GM23338 (cell line): ENCODE results near the gene CHST6. TPM values are rescaled to one million over a fixed set of nuclear protein-coding genes. Genes with fewer than 3 reads are reported as not detected.

Source experiments
- ATAC-seq: fragments of 200-7000 bp; cut with Tn5 transposase; 3 replicates; pipeline ENCODE4 v1.9.1; 2020
- DNase-seq: peaks from one replicate; pipeline ENCODE4 v3.0.0-alpha.2; 2015; ENCODE audit warnings: low spot score
- H2AFZ ChIP-seq: fragments of 200-600 bp; sonication (generic); 2 replicates; pipeline ENCODE4 v1.8.0; 2016; ENCODE audit warnings: antibody characterized with exemption, mild to moderate bottlenecking, moderate library complexity
- H3F3A ChIP-seq: fragments of 200-600 bp; sonication (generic); replicated peaks from 2 replicates; pipeline ENCODE4 v1.8.0; 2017; ENCODE audit warnings: antibody characterized with exemption, mixed run types, low read depth
- H3K27ac ChIP-seq: fragments of 200-600 bp; sonication (generic); 2 replicates; pipeline ENCODE4 v1.6.1; 2016; ENCODE audit warnings: low read depth
- H3K27me3 ChIP-seq: fragments of 200-600 bp; sonication (generic); 2 replicates; pipeline ENCODE4 v1.8.0; 2016; ENCODE audit warnings: mild to moderate bottlenecking, mixed run types, moderate library complexity; ENCODE audit not compliant: insufficient read depth
- H3K36me3 ChIP-seq: fragments of 200-600 bp; sonication (generic); 2 replicates; pipeline ENCODE4 v1.8.0; 2016; ENCODE audit warnings: mild to moderate bottlenecking; ENCODE audit not compliant: insufficient read depth
- H3K4me1 ChIP-seq: fragments of 200-600 bp; sonication (generic); 2 replicates; pipeline ENCODE4 v1.8.0; 2016; ENCODE audit warnings: mild to moderate bottlenecking, moderate library complexity; ENCODE audit not compliant: insufficient read depth
- H3K4me2 ChIP-seq: fragments of 200-600 bp; sonication (generic); 2 replicates; pipeline ENCODE4 v1.7.1; 2017; ENCODE audit warnings: mixed run types
- H3K4me3 ChIP-seq: fragments of 200-600 bp; sonication (generic); 2 replicates; pipeline ENCODE4 v1.6.1; 2016; ENCODE audit warnings: mixed run types
- H3K79me2 ChIP-seq: fragments of 200-600 bp; sonication (generic); replicated peaks from 2 replicates; pipeline ENCODE4 v1.8.0; 2017; ENCODE audit warnings: mild to moderate bottlenecking; ENCODE audit not compliant: insufficient read depth
- H3K9me2 ChIP-seq: fragments of 200-600 bp; sonication (generic); 2 replicates; pipeline ENCODE4 v1.8.0; 2017; ENCODE audit not compliant: insufficient read depth
- H4K20me1 ChIP-seq: fragments of 200-600 bp; sonication (generic); replicated peaks from 2 replicates; pipeline ENCODE4 v1.8.0; 2017; ENCODE audit warnings: mild to moderate bottlenecking; ENCODE audit not compliant: insufficient read depth
- H3K27ac Mint-ChIP-seq: 2 replicates; pipeline ENCODE4 v1.8.0; 2020; ENCODE audit warnings: inconsistent platforms, mild to moderate bottlenecking, moderate library complexity, mixed read lengths
- H3K27me3 Mint-ChIP-seq: 3 replicates; pipeline ENCODE4 v1.8.0; 2022; ENCODE audit warnings: low read depth, mild to moderate bottlenecking, moderate library complexity, mixed read lengths, inconsistent platforms; ENCODE audit not compliant: insufficient read depth, poor library complexity
- H3K36me3 Mint-ChIP-seq: 3 replicates; pipeline ENCODE4 v1.8.0; 2021; ENCODE audit warnings: low read depth, mild to moderate bottlenecking, inconsistent platforms, moderate library complexity, mixed read lengths
- H3K4me1 Mint-ChIP-seq: 3 replicates; pipeline ENCODE4 v1.8.0; 2020; ENCODE audit warnings: mild to moderate bottlenecking, inconsistent platforms, mixed read lengths
- H3K4me3 Mint-ChIP-seq: 3 replicates; pipeline ENCODE4 v1.8.0; 2021; ENCODE audit warnings: moderate library complexity, mild to moderate bottlenecking, inconsistent platforms, mixed read lengths
- H3K9me3 Mint-ChIP-seq: 3 replicates; pipeline ENCODE4 v1.8.0; 2020; ENCODE audit warnings: moderate library complexity, mild to moderate bottlenecking, inconsistent platforms, mixed read lengths
- EZH2phosphoT487 ChIP-seq: fragments of 200-600 bp; sonication (generic); IDR thresholded peaks from one replicate; pipeline ENCODE4 v1.8.1; 2018; ENCODE audit warnings: antibody characterized with exemption; ENCODE audit not compliant: unreplicated experiment
- POLR2AphosphoS5 ChIP-seq: IDR thresholded peaks from 2 replicates; pipeline ENCODE4 v1.6.1; 2016; ENCODE audit warnings: antibody characterized with exemption, low read depth
- ZNF331 ChIP-seq: fragments of 250-450 bp; sonication (Bioruptor Pico); IDR thresholded peaks from 2 replicates; pipeline ENCODE4 v1.5.0; 2020; ENCODE audit warnings: low read depth, mild to moderate bottlenecking, moderate library complexity
- polyA plus RNA-seq: library from polyadenylated mRNA; unstranded; fragments of >200 nt; fragmentation: Nextera tagmentation; extraction: Ambion mirVana; gene quantifications from 2 replicates; pipeline ENCODE4 v1.2.1, GENCODE V29; 2016
- total RNA-seq: library from RNA; depleted of rRNA; stranded (reverse); fragments of >200 nt; shearing (Covaris generic); gene quantifications from 2 replicates; pipeline ENCODE4 v1.2.3, GENCODE V29; 2014
- TF ChIP-seq, protein P1 (sequence below): fragments of 250-450 bp; sonication (Bioruptor Pico); IDR thresholded peaks from 2 replicates; pipeline ENCODE4 v1.5.0; 2020; ENCODE audit warnings: mild to moderate bottlenecking, moderate library complexity

Gene CHST6
- total and polyA plus RNA-seq, 2 experiments from 2014 or later = 2.7 to 22.2 TPM

DNA sequence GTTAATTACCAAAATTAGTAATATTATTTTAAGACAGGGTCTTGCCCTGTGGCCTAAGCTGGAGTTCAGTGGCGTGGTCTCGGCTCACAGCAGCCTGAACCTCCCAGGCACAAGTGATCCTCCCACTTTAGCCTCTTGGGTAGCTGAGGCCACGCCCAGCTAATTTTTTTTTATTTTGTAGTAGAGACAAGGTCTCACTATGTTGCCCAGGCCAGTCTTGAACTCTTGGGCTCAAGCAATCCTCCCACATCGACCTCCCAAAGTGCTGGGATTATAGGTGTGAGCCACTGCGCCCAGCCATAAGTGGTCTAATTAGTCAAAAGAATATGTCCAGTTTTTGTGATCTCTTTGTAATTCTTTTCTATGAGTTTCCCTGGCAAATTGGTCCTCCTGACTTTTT, 49.9 kb downstream of the CHST6 start (continued):
- TF ChIP-seq, protein P1, sequence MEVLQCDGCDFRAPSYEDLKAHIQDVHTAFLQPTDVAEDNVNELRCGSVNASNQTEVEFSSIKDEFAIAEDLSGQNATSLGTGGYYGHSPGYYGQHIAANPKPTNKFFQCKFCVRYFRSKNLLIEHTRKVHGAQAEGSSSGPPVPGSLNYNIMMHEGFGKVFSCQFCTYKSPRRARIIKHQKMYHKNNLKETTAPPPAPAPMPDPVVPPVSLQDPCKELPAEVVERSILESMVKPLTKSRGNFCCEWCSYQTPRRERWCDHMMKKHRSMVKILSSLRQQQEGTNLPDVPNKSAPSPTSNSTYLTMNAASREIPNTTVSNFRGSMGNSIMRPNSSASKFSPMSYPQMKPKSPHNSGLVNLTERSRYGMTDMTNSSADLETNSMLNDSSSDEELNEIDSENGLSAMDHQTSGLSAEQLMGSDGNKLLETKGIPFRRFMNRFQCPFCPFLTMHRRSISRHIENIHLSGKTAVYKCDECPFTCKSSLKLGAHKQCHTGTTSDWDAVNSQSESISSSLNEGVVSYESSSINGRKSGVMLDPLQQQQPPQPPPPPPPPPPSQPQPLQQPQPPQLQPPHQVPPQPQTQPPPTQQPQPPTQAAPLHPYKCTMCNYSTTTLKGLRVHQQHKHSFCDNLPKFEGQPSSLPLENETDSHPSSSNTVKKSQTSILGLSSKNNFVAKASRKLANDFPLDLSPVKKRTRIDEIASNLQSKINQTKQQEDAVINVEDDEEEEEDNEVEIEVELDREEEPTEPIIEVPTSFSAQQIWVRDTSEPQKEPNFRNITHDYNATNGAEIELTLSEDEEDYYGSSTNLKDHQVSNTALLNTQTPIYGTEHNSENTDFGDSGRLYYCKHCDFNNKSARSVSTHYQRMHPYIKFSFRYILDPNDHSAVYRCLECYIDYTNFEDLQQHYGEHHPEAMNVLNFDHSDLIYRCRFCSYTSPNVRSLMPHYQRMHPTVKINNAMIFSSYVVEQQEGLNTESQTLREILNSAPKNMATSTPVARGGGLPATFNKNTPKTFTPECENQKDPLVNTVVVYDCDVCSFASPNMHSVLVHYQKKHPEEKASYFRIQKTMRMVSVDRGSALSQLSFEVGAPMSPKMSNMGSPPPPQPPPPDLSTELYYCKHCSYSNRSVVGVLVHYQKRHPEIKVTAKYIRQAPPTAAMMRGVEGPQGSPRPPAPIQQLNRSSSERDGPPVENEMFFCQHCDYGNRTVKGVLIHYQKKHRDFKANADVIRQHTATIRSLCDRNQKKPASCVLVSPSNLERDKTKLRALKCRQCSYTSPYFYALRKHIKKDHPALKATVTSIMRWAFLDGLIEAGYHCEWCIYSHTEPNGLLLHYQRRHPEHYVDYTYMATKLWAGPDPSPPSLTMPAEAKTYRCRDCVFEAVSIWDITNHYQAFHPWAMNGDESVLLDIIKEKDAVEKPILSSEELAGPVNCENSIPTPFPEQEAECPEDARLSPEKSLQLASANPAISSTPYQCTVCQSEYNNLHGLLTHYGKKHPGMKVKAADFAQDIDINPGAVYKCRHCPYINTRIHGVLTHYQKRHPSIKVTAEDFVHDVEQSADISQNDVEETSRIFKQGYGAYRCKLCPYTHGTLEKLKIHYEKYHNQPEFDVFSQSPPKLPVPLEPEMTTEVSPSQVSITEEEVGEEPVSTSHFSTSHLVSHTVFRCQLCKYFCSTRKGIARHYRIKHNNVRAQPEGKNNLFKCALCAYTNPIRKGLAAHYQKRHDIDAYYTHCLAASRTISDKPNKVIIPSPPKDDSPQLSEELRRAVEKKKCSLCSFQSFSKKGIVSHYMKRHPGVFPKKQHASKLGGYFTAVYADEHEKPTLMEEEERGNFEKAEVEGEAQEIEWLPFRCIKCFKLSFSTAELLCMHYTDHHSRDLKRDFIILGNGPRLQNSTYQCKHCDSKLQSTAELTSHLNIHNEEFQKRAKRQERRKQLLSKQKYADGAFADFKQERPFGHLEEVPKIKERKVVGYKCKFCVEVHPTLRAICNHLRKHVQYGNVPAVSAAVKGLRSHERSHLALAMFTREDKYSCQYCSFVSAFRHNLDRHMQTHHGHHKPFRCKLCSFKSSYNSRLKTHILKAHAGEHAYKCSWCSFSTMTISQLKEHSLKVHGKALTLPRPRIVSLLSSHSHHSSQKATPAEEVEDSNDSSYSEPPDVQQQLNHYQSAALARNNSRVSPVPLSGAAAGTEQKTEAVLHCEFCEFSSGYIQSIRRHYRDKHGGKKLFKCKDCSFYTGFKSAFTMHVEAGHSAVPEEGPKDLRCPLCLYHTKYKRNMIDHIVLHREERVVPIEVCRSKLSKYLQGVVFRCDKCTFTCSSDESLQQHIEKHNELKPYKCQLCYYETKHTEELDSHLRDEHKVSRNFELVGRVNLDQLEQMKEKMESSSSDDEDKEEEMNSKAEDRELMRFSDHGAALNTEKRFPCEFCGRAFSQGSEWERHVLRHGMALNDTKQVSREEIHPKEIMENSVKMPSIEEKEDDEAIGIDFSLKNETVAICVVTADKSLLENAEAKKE (CRISPR knock-in tag) = no peak

DNA sequence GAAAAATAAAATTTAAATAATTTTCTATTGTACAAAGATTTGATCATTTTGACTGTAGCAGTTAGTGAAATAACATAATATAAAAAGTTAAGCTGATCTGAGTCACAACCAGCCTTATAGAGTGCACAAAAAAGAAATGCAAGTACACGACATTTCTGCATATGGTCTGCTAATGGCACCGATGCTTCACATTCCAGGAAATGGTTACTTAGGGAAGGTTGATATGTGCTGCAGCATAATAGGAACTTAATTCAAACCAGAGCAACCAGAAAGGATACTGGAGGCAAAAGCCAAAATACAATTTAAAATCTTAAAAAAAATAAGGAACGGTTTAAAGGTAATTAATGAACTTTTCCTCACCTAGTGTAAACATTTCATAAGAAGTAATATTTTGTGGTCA, 51.9 kb downstream of the CHST6 start:
- Mint-ChIP-seq H3K4me3 (no peak overlapping the region), H3K27ac (no peak overlapping the region), H3K9me3 (no peaks in the 10 kb centered on the region), H3K36me3 (no peaks in the 10 kb centered on the region; the same call in 2 of the 3 replicates), H3K4me1 (no peaks in the 10 kb centered on the region), H3K27me3 (no peaks in the 10 kb centered on the region)
- no peak for DNase-seq
- no peaks in the 10 kb centered on the region for H3K27me3 ChIP-seq
- 0 out of 2 replicates have a peak, but pooled peaks cover 3% of the 10 kb centered on the region for H3K9me2 ChIP-seq
- H3K36me3 ChIP-seq = no peaks in the 10 kb centered on the region
- H4K20me1 ChIP-seq = no peaks in the 10 kb centered on the region
- H2AFZ ChIP-seq = no peak overlapping the region
- no peak overlapping the region for H3K27ac ChIP-seq
- no peaks in the 10 kb centered on the region; the same call in 1 of the 2 replicates for H3K79me2 ChIP-seq
- TF ChIP-seq EZH2phosphoT487 (no peak), ZNF331 (CRISPR knock-in tag) (no peak), POLR2AphosphoS5 (no peak)
- no peak overlapping the region for H3K4me3 ChIP-seq
- ATAC-seq = no peak
- no peak overlapping the region for H3K4me2 ChIP-seq
- peaks cover 3% of the 10 kb centered on the region; the same call in 1 of the 2 replicates for H3K4me1 ChIP-seq
- H3F3A ChIP-seq = no peaks in the 10 kb centered on the region
